Neuronal stem cell (in vitro differentiated cells): Measurements from ENCODE around the gene CTNNBIP1.
A peak's percentile ranks its signal among the peaks of the same experiment; 100 is the strongest.

Source experiments
- DNase-seq: peaks from one replicate; pipeline ENCODE4 v3.0.0-alpha.2; 2013; ENCODE audit warnings: low spot score
- H2AFZ ChIP-seq: one replicate; pipeline ENCODE4 v1.6.1; 2013; ENCODE audit warnings: mild to moderate bottlenecking, low read length, inconsistent platforms
- H2AK5ac ChIP-seq: 2 replicates; pipeline ENCODE4 v1.6.1; 2013; ENCODE audit warnings: low read depth, mild to moderate bottlenecking, inconsistent platforms, low read length, moderate library complexity, mixed read lengths
- H2BK120ac ChIP-seq: 2 replicates; pipeline ENCODE4 v1.6.1; 2013; ENCODE audit warnings: low read depth, mild to moderate bottlenecking, inconsistent platforms, low read length, moderate library complexity, mixed read lengths
- H2BK12ac ChIP-seq: one replicate; pipeline ENCODE4 v1.6.1; 2013; ENCODE audit warnings: low read length, inconsistent platforms
- H2BK15ac ChIP-seq: 2 replicates; pipeline ENCODE4 v1.6.1; 2013; ENCODE audit warnings: mild to moderate bottlenecking, low read length, inconsistent platforms, mixed read lengths
- H2BK5ac ChIP-seq: one replicate; pipeline ENCODE4 v1.6.1; 2013; ENCODE audit warnings: inconsistent platforms, mild to moderate bottlenecking, low read length, moderate library complexity
- H3K14ac ChIP-seq: one replicate; pipeline ENCODE4 v1.6.1; 2013; ENCODE audit warnings: low read length, inconsistent platforms
- H3K18ac ChIP-seq: 2 replicates; pipeline ENCODE4 v1.6.1; 2013; ENCODE audit warnings: low read length, inconsistent platforms
- H3K23ac ChIP-seq: 2 replicates; pipeline ENCODE4 v1.6.1; 2013; ENCODE audit warnings: low read depth, mild to moderate bottlenecking, mixed read lengths, low read length, inconsistent platforms; ENCODE audit not compliant: poor library complexity
- H3K27ac ChIP-seq: replicated peaks from 3 replicates; pipeline ENCODE4 v1.5.1; 2013; ENCODE audit warnings: low read length, inconsistent platforms
- H3K27me3 ChIP-seq, 3 experiments: 2 replicates each; pipeline ENCODE4 v1.6.1; 2013; ENCODE audit warnings: low read length in 3 of 3, mild to moderate bottlenecking in 2 of 3, inconsistent platforms in 1 of 3, low read depth in 1 of 3, mixed read lengths in 1 of 3, moderate library complexity in 1 of 3; ENCODE audit not compliant: control insufficient read depth in 3 of 3, insufficient read depth in 3 of 3
- H3K36me3 ChIP-seq, 2 donors: replicated peaks in 1 of 2; 2 replicates each; pipeline ENCODE4 v1.6.1; 2013; ENCODE audit warnings: low read length in 2 of 2; ENCODE audit not compliant: control insufficient read depth in 2 of 2, insufficient read depth in 2 of 2
- H3K4ac ChIP-seq: 2 replicates; pipeline ENCODE4 v1.6.1; 2013; ENCODE audit warnings: inconsistent platforms, mild to moderate bottlenecking, low read length, moderate library complexity
- H3K4me1 ChIP-seq, 2 donors: 1 replicate in 1 of 2; 2 replicates in 1 of 2; pipeline ENCODE4 v1.6.1; 2013; ENCODE audit warnings: low read length in 2 of 2, low read depth in 1 of 2; ENCODE audit not compliant: control insufficient read depth in 2 of 2, insufficient read depth in 1 of 2
- H3K4me2 ChIP-seq: one replicate; pipeline ENCODE4 v1.6.1; 2013; ENCODE audit warnings: mild to moderate bottlenecking, low read length, inconsistent platforms; ENCODE audit not compliant: insufficient read depth, poor library complexity, severe bottlenecking
- H3K4me3 ChIP-seq, 2 donors: 2 replicates each; pipeline ENCODE4 v1.5.1; 2013; ENCODE audit warnings: low read length in 2 of 2, mild to moderate bottlenecking in 2 of 2, inconsistent platforms in 1 of 2, moderate library complexity in 1 of 2
- H3K79me1 ChIP-seq: one replicate; pipeline ENCODE4 v1.6.1; 2013; ENCODE audit warnings: low read depth, mild to moderate bottlenecking, inconsistent platforms, low read length, moderate library complexity
- H3K9ac ChIP-seq: one replicate; pipeline ENCODE4 v1.6.1; 2013; ENCODE audit warnings: mild to moderate bottlenecking, low read depth, low read length, inconsistent platforms; ENCODE audit not compliant: poor library complexity
- H3K9me3 ChIP-seq, 2 donors: replicated peaks in 1 of 2; 2 replicates each; pipeline versions ENCODE3 to v1.6.1; 2013; ENCODE audit warnings: low read length in 2 of 2, mild to moderate bottlenecking in 2 of 2, inconsistent platforms in 1 of 2, low read depth in 1 of 2, mixed read lengths in 1 of 2, moderate library complexity in 1 of 2; ENCODE audit not compliant: control insufficient read depth in 2 of 2, insufficient read depth in 1 of 2
- H4K8ac ChIP-seq: one replicate; pipeline ENCODE4 v1.6.1; 2013; ENCODE audit warnings: low read depth, mild to moderate bottlenecking, inconsistent platforms, low read length, moderate library complexity
- H4K91ac ChIP-seq: one replicate; pipeline ENCODE4 v1.6.1; 2013; ENCODE audit warnings: low read length, low read depth, mild to moderate bottlenecking, inconsistent platforms; ENCODE audit not compliant: poor library complexity
- WGBS, 2 donors: extraction: QIAGEN DNeasy Blood & Tissue Kit; methylation state at CpG; one replicate each; pipeline ENCODE4 v1.1.7; 2013; ENCODE audit warnings: missing lambda C conversion rate in 2 of 2, mixed read lengths in 1 of 2; ENCODE audit not compliant: insufficient read length in 2 of 2, insufficient replicate concordance in 1 of 2; ENCODE audit errors: extremely low coverage in 2 of 2; 5-methylcytosine and 5-hydroxymethylcytosine counted together

The CTNNBIP1 gene

DNA sequence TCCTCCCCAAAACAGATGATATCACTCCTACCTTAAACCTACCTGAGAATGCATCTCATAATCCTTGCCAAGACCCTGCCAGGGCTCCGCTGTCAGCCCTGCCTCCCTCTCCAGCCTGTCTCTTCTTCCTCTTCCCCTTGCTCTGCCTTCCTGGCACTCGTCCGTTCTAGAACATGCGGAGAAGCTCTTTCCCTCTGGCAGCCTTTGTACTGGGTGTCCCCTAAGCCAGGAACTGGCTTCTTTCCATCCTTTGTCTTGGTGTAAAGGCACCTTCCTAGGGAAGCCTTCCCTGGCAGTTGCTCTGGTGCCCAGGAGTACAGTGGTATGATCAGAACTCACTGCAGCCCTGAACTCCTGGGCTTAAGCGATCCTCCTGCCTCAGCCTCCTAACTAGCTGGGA lies 36.1 kb downstream of the CTNNBIP1 start:
- DNase-seq, result no peak
- Histone ChIP-seq H2BK12ac (no peak overlapping the region), H3K4me2 (no peak overlapping the region), H2BK5ac (peak overlapping the region; percentile 30), H3K23ac (no peak overlapping the region), H2BK120ac (no peak overlapping the region), H3K4me3 (no peak overlapping the region), H3K27ac (no peak overlapping the region), H4K91ac (no peak overlapping the region), H2AFZ (no peak overlapping the region), H3K36me3 (peaks cover 25 to 28% of the 10 kb centered on the region in 2 donors), H3K18ac (no peak overlapping the region), H3K4ac (no peak overlapping the region), H3K79me1 (peaks cover 8% of the 10 kb centered on the region), H3K9ac (no peak overlapping the region), H3K9me3 (no peaks in the 10 kb centered on the region), H4K8ac (no peak overlapping the region), H3K27me3 (no peaks in the 10 kb centered on the region), H2BK15ac (no peak overlapping the region), H3K14ac (no peak overlapping the region), H3K4me1 (peaks cover 7 to 10% of the 10 kb centered on the region in 2 donors), H2AK5ac (no peak overlapping the region)
- WGBS, 2 donors, result no CpG with 5 or more reads among the region's 5 CpGs

DNA sequence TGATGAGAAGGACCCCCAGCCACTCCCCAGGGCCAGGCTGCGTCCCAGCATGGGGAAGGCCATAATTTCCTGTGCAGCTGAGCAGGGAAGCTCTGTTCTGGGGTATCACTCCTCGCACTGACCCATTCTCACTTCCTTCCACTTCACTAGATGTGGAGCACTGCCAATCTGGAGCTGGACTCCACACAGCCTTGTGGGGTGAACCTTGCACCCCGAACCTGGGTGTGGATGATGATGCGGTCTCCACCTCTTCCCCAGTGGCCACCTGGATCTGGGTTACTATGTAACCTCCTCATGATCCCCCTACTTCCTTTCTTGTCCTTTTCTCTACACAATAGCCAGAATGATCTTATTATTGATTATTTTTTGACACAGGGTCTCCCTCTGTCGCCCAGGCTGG lies 36.7 kb downstream of the CTNNBIP1 start:
- no peaks in the 10 kb centered on the region for H3K27me3 ChIP-seq
- H3K4me1 ChIP-seq, result peaks cover 7 to 10% of the 10 kb centered on the region in 2 donors
- no peak overlapping the region for H2BK5ac ChIP-seq
- no peak overlapping the region for H3K14ac ChIP-seq
- no peak overlapping the region for H3K18ac ChIP-seq
- H3K27ac ChIP-seq, result no peak overlapping the region
- H2AFZ ChIP-seq, result no peak overlapping the region
- no peak overlapping the region for H3K9ac ChIP-seq
- whole genome bisulfite sequencing, 2 donors, result no CpG with 5 or more reads among the region's 5 CpGs
- H2BK120ac ChIP-seq, result no peak overlapping the region
- H3K4me3 ChIP-seq, result no peak overlapping the region
- H2AK5ac ChIP-seq, result no peak overlapping the region
- no peaks in the 10 kb centered on the region for H3K9me3 ChIP-seq
- no peak overlapping the region for H4K91ac ChIP-seq
- no peak overlapping the region for H2BK15ac ChIP-seq
- DNase-seq, result no peak
- H2BK12ac ChIP-seq, result no peak overlapping the region
- H3K4ac ChIP-seq, result no peak overlapping the region
- peak overlapping the region; percentile 34 for H3K23ac ChIP-seq
- no peak overlapping the region for H3K4me2 ChIP-seq
- H4K8ac ChIP-seq, result no peak overlapping the region
- H3K79me1 ChIP-seq, result peaks cover 5% of the 10 kb centered on the region
- H3K36me3 ChIP-seq, result peaks cover 25 to 28% of the 10 kb centered on the region in 2 donors

DNA sequence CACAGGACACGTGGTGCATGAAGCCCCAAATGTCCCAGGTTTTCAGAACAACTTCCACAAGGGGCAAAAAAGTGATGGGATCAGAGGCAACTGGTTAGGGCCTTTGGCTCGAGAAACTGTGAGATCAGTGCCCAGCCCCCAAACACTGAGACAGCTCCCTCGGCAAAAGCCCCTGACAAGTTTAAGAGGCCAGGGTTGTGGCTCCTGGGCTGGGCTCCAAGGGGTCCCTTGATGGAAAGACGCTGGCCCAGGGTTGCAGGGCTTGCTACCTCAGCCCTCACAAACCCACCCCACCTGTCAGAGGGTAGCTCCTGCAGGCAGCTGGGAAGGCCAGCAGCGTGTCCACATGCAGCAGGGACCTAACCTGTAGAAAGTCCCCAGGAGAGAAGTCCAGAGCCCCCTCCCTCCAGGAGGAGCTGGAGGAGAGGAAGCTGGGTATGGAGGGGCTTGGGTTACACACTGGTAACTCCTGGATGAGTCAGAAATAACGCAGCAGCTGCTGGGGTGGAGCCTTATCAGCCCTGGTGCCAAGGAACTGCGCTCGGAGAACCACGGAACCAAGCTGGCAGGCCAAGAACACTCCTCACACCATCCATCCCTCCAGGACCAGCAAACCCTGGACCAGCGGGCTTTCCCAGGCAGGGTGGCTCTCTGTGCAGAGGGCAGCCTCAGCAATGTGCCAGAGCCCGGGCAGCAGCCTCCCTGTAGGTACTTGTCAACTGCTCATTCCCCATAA lies 37.5 kb downstream of the CTNNBIP1 start:
- Histone ChIP-seq H3K4me3 (no peak overlapping the region), H2BK5ac (no peak overlapping the region), H3K23ac (peak overlapping the region; percentile 27), H2BK15ac (no peak overlapping the region), H2AK5ac (no peak overlapping the region), H3K4me1 (peaks cover 7 to 8% of the 10 kb centered on the region in 2 donors), H3K9ac (peak overlapping the region; percentile 34), H2AFZ (no peak overlapping the region), H3K36me3 (peaks cover 29 to 35% of the 10 kb centered on the region in 2 donors), H3K18ac (no peak overlapping the region), H3K27me3 (no peaks in the 10 kb centered on the region), H3K9me3 (no peaks in the 10 kb centered on the region), H4K91ac (no peak overlapping the region), H2BK120ac (no peak overlapping the region), H3K27ac (no peak overlapping the region), H3K14ac (no peak overlapping the region), H2BK12ac (no peak overlapping the region), H3K79me1 (peaks cover 3% of the 10 kb centered on the region), H3K4me2 (no peak overlapping the region), H4K8ac (no peak overlapping the region), H3K4ac (no peak overlapping the region)
- DNase-seq, result no peak
- no CpG with 5 or more reads among the region's 11 CpGs for WGBS, 2 donors

DNA sequence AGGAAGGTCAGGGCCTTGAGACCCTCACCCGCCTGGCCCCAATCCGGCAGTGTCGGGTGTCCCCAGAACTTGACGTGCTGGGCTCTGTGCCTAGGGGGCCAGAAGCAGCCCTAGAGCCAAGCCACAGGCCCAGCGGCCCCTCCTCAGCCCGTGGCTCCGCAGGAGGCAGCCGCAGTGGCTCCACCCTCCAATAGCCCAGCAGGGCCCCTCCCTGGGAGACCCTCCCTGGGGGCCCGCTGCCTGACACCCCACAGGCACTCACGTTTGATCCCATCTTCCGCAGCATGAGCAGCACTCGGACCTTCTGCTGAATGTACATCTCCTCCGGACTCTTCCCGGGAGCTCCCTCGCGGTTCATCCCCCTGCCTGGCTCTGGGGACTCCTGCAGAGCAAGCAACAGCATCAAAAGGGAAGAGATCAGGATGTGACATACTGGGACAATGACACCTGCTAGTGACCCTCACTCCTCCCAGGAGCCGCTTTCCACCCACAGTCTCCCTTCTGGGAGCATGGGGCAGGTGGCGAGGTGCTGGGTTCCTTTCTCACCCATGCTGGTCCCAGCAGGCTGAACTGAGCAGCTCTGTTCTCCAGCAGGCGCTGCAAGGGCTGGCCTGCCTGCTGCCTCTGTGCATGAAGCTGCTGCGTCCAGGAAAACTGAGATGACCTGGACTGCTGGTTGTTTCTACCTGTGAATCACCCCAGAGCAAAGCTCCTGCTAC lies 38.2 kb downstream of the CTNNBIP1 start:
- WGBS, 2 donors, result no CpG with 5 or more reads among the region's 20 CpGs
- Histone ChIP-seq H4K8ac (no peak overlapping the region), H3K18ac (no peak overlapping the region), H3K27me3 (no peaks in the 10 kb centered on the region), H2AK5ac (no peak overlapping the region), H3K23ac (no peak overlapping the region), H3K14ac (no peak overlapping the region), H3K79me1 (peaks cover 3% of the 10 kb centered on the region), H2BK15ac (no peak overlapping the region), H2BK120ac (no peak overlapping the region), H3K9me3 (no peaks in the 10 kb centered on the region), H3K4me3 (no peak overlapping the region), H2BK12ac (no peak overlapping the region), H3K4ac (no peak overlapping the region), H3K27ac (no peak overlapping the region), H4K91ac (no peak overlapping the region), H2BK5ac (peak overlapping the region; percentile 63), H3K4me2 (no peak overlapping the region), H3K36me3 (peaks cover 31 to 36% of the 10 kb centered on the region in 2 donors), H2AFZ (no peak overlapping the region), H3K9ac (no peak overlapping the region), H3K4me1 (peaks cover 6 to 8% of the 10 kb centered on the region in 2 donors)
- DNase-seq, result no peak
